ENCODE measurements around the gene CLMN.

Gene CLMN

GRCh38 chr14:95337041-95337595 lies 17.4 kb upstream of the CLMN start:
- no peak overlapping the region for H3K4me3 ChIP-seq (ENCODE audit: low read depth, low read length)
- TF ChIP-seq CTCF (conservative IDR thresholded peaks at IDR 0.05; ENCODE audit: low read depth, low read length) = no peak
- no peak for DNase-seq (ENCODE audit: low read depth)

- H3K4me3 ChIP-seq (ENCODE audit: low read depth, low read length) = no peak overlapping the region
Measured at GRCh38 chr14:95336192-95336760, 16.6 kb upstream of the CLMN start.

GRCh38 chr14:95335071-95335470 lies 15.4 kb upstream of the CLMN start:
- no peak for DNase-seq (ENCODE audit: low read depth)
- no peak for TF ChIP-seq CTCF (conservative IDR thresholded peaks at IDR 0.05; ENCODE audit: low read depth, low read length)
- H3K4me3 ChIP-seq (ENCODE audit: low read depth, low read length) = no peak overlapping the region

More at GRCh38 chr14:95336192-95336760, 16.6 kb upstream of the CLMN start:
- TF ChIP-seq CTCF (conservative IDR thresholded peaks at IDR 0.05; ENCODE audit: low read depth, low read length) = no peak
- DNase-seq (ENCODE audit: low read depth) = no peak

- no peak for TF ChIP-seq CTCF (conservative IDR thresholded peaks at IDR 0.05; ENCODE audit: low read depth, low read length)
- DNase-seq (ENCODE audit: low read depth) = no peak
- H3K4me3 ChIP-seq (ENCODE audit: low read depth, low read length) = no peak overlapping the region
Measured at GRCh38 chr14:95334044-95334443, 14.3 kb upstream of the CLMN start.

- no peak for DNase-seq (ENCODE audit: low read depth)
- no peak for TF ChIP-seq CTCF (conservative IDR thresholded peaks at IDR 0.05; ENCODE audit: low read depth, low read length)
- no peak overlapping the region for H3K4me3 ChIP-seq (ENCODE audit: low read depth, low read length)
Measured at GRCh38 chr14:95332641-95333040, 12.9 kb upstream of the CLMN start.

GRCh38 chr14:95331708-95332408 lies 12.2 kb upstream of the CLMN start:
- no peak for DNase-seq (ENCODE audit: low read depth)
- H3K4me3 ChIP-seq (ENCODE audit: low read depth, low read length) = no peak overlapping the region
- no peak for TF ChIP-seq CTCF (conservative IDR thresholded peaks at IDR 0.05; ENCODE audit: low read depth, low read length)

All from choroid plexus epithelial cell (primary cell).